IMR-90 (cell line): ENCODE data around the gene CLNK. TPM values are rescaled to one million over a fixed set of nuclear protein-coding genes. Genes with fewer than 3 reads are reported as not detected.

ENCODE experiments used
- ATAC-seq: fragments of 200-7000 bp; cut with Tn5 transposase; 2 replicates; pipeline ENCODE4 v1.9.1; 2020; ENCODE audit warnings: low read depth, mild to moderate bottlenecking, moderate library complexity
- BruUV-seq: library from RNA; stranded (reverse); fragments of 400-500 nt; replicated peaks from 2 replicates; lab custom pipeline; 2021; lab: Mats Ljungman, UMichigan
- CTCF ChIA-PET: fragments of 300-600 bp; formaldehyde crosslinking; extraction: SDS; loops from one replicate; lab custom pipeline; 2021; ENCODE audit warnings: antibody characterized with exemption; lab: Yijun Ruan, JAX
- POLR2A ChIA-PET: fragments of 300-600 bp; sonication (Branson Sonifier 250); formaldehyde crosslinking; loops from one replicate; lab custom pipeline; 2022; ENCODE audit warnings: antibody characterized with exemption; ENCODE audit not compliant: unreplicated experiment; lab: Charles Lee
- DNase-seq: peaks from one replicate; pipeline ENCODE4 v3.0.0; 2013
- H2AFZ ChIP-seq: replicated peaks from 2 replicates; pipeline ENCODE3; 2013; ENCODE audit warnings: low read length, mild to moderate bottlenecking; ENCODE audit not compliant: poor library complexity
- H2AK5ac ChIP-seq: 2 replicates; pipeline ENCODE4 v1.6.1; 2013; ENCODE audit warnings: low read depth, low read length, inconsistent platforms
- H2AK9ac ChIP-seq: replicated peaks from 2 replicates; pipeline ENCODE3; 2013; ENCODE audit warnings: mild to moderate bottlenecking, low read depth, low read length, moderate library complexity; ENCODE audit not compliant: poor library complexity
- H2BK120ac ChIP-seq: 2 replicates; pipeline ENCODE4 v1.6.1; 2013; ENCODE audit warnings: low read depth, low read length, inconsistent platforms
- H2BK15ac ChIP-seq: 3 replicates; pipeline ENCODE4 v1.6.1; 2013; ENCODE audit warnings: low read depth, low read length, inconsistent platforms
- H2BK20ac ChIP-seq: 2 replicates; pipeline ENCODE4 v1.6.1; 2013; ENCODE audit warnings: low read depth, mild to moderate bottlenecking, inconsistent platforms, low read length, moderate library complexity
- H2BK5ac ChIP-seq: 2 replicates; pipeline ENCODE4 v1.6.1; 2013; ENCODE audit warnings: mild to moderate bottlenecking, low read depth, low read length, inconsistent platforms; ENCODE audit not compliant: poor library complexity, severe bottlenecking
- H3K14ac ChIP-seq: replicated peaks from 2 replicates; pipeline ENCODE4 v1.6.1; 2013; ENCODE audit warnings: low read depth, low read length, inconsistent platforms
- H3K18ac ChIP-seq: 2 replicates; pipeline ENCODE4 v1.6.1; 2013; ENCODE audit warnings: low read depth, low read length, control low read depth
- H3K23ac ChIP-seq: 2 replicates; pipeline ENCODE4 v1.6.1; 2013; ENCODE audit warnings: low read depth, low read length, inconsistent platforms
- H3K27ac ChIP-seq: 2 replicates; pipeline ENCODE4 v1.5.1; 2013; ENCODE audit warnings: mild to moderate bottlenecking, control low read depth, low read length; ENCODE audit not compliant: insufficient read depth
- H3K27me3 ChIP-seq: 2 replicates; pipeline ENCODE4 v1.6.1; 2013; ENCODE audit warnings: low read length; ENCODE audit not compliant: control insufficient read depth, insufficient read depth
- H3K36me3 ChIP-seq: 2 replicates; pipeline ENCODE4 v1.6.1; 2013; ENCODE audit warnings: low read length, mixed read lengths; ENCODE audit not compliant: control insufficient read depth, insufficient read depth
- H3K4ac ChIP-seq: 2 replicates; pipeline ENCODE4 v1.6.1; 2013; ENCODE audit warnings: low read depth, low read length, inconsistent platforms
- H3K4me1 ChIP-seq: 2 replicates; pipeline ENCODE4 v1.6.1; 2013; ENCODE audit warnings: low read length, mixed read lengths; ENCODE audit not compliant: control insufficient read depth, insufficient read depth
- H3K4me2 ChIP-seq: 2 replicates; pipeline ENCODE4 v1.6.1; 2013; ENCODE audit warnings: low read depth, mild to moderate bottlenecking, control low read depth, low read length, moderate library complexity
- H3K4me3 ChIP-seq: 2 replicates; pipeline ENCODE4 v1.5.1; 2013; ENCODE audit warnings: low read depth, mild to moderate bottlenecking, control low read depth, low read length, moderate library complexity; ENCODE audit not compliant: insufficient read depth
- H3K56ac ChIP-seq: 2 replicates; pipeline ENCODE4 v1.6.1; 2013; ENCODE audit warnings: low read length, inconsistent platforms; ENCODE audit not compliant: insufficient read depth; ENCODE audit errors: extremely low read depth
- H3K79me1 ChIP-seq, 2 experiments: 2 replicates each; pipeline ENCODE4 v1.6.1; 2013; ENCODE audit warnings: low read length in 2 of 2, inconsistent platforms in 1 of 2, low read depth in 1 of 2
- H3K9ac ChIP-seq: 2 replicates; pipeline ENCODE4 v1.6.1; 2013; ENCODE audit warnings: low read depth, low read length, control low read depth
- H3K9me1 ChIP-seq: 2 replicates; pipeline ENCODE4 v1.6.1; 2013; ENCODE audit warnings: low read length, inconsistent platforms; ENCODE audit not compliant: insufficient read depth
- H3K9me3 ChIP-seq: 2 replicates; pipeline ENCODE4 v1.6.1; 2013; ENCODE audit warnings: low read length; ENCODE audit not compliant: control insufficient read depth, insufficient read depth
- H4K20me1 ChIP-seq: 2 replicates; pipeline ENCODE4 v1.6.1; 2013; ENCODE audit warnings: low read length, inconsistent platforms; ENCODE audit not compliant: insufficient read depth
- H4K5ac ChIP-seq: 2 replicates; pipeline ENCODE4 v1.6.1; 2013; ENCODE audit warnings: mild to moderate bottlenecking, low read depth, low read length, control low read depth
- H4K8ac ChIP-seq, 2 experiments: 2 replicates each; pipeline ENCODE4 v1.6.1; 2013; ENCODE audit warnings: low read depth in 2 of 2, low read length in 2 of 2, control low read depth in 1 of 2, inconsistent platforms in 1 of 2
- H4K91ac ChIP-seq: 2 replicates; pipeline ENCODE4 v1.6.1; 2013; ENCODE audit warnings: low read depth, low read length, inconsistent platforms; ENCODE audit not compliant: insufficient read depth
- BHLHE40 ChIP-seq: fragments of 150-350 bp; IDR thresholded peaks from 2 replicates; pipeline ENCODE4 v1.6.1; 2016; ENCODE audit warnings: mild to moderate bottlenecking, low read depth, low read length
- CEBPB ChIP-seq: IDR thresholded peaks from 2 replicates; pipeline ENCODE4 v1.6.1; 2012; ENCODE audit warnings: low read depth, low read length, improper control_type of control experiment
- CHD1 ChIP-seq: IDR thresholded peaks from 2 replicates; pipeline ENCODE4 v1.6.1; 2012; ENCODE audit warnings: low read depth, low read length, improper control_type of control experiment
- FOS ChIP-seq: fragments of 150-350 bp; IDR thresholded peaks from 2 replicates; pipeline ENCODE4 v1.6.1; 2016; ENCODE audit warnings: low read depth, low read length
- MAFK ChIP-seq: IDR thresholded peaks from 2 replicates; pipeline ENCODE4 v1.6.1; 2012; ENCODE audit warnings: low read depth, low read length, improper control_type of control experiment
- MAZ ChIP-seq: IDR thresholded peaks from 2 replicates; pipeline ENCODE4 v1.6.1; 2012; ENCODE audit warnings: low read depth, mild to moderate bottlenecking, low read length, improper control_type of control experiment, moderate library complexity, borderline replicate concordance
- MXI1 ChIP-seq: IDR thresholded peaks from 2 replicates; pipeline ENCODE4 v1.6.1; 2012; ENCODE audit warnings: low read depth, mild to moderate bottlenecking, low read length, moderate library complexity, borderline replicate concordance
- NFE2L2 ChIP-seq: fragments of 150-350 bp; IDR thresholded peaks from 2 replicates; pipeline ENCODE4 v1.6.1; 2016; ENCODE audit warnings: low read depth, mild to moderate bottlenecking, low read length
- POLR2A ChIP-seq: IDR thresholded peaks from 2 replicates; pipeline ENCODE4 v1.6.1; 2012; ENCODE audit warnings: mild to moderate bottlenecking, low read depth, low read length
- RAD21 ChIP-seq: IDR thresholded peaks from 2 replicates; pipeline ENCODE4 v1.6.1; 2012; ENCODE audit warnings: low read length, improper control_type of control experiment
- RCOR1 ChIP-seq: IDR thresholded peaks from 2 replicates; pipeline ENCODE4 v1.6.1; 2012; ENCODE audit warnings: mild to moderate bottlenecking, low read length, improper control_type of control experiment; ENCODE audit not compliant: insufficient replicate concordance
- RFX5 ChIP-seq: IDR thresholded peaks from 2 replicates; pipeline ENCODE4 v1.8.0; 2012; ENCODE audit warnings: low read depth, mild to moderate bottlenecking, low read length, moderate library complexity
- SMC3 ChIP-seq: fragments of 150-350 bp; IDR thresholded peaks from 2 replicates; pipeline ENCODE4 v1.6.1; 2016; ENCODE audit warnings: low read depth, mild to moderate bottlenecking, antibody characterized with exemption, low read length, moderate library complexity
- USF2 ChIP-seq: fragments of 150-350 bp; IDR thresholded peaks from 2 replicates; pipeline ENCODE4 v1.6.1; 2017; ENCODE audit warnings: mild to moderate bottlenecking, antibody characterized with exemption, low read length, low read depth
- WGBS, 2 experiments: methylation state at CpG; one replicate each; pipeline versions ENCODE4 v1.1.5 to v1.1.7; 2013; ENCODE audit warnings: missing lambda C conversion rate in 2 of 2; ENCODE audit not compliant: insufficient read length in 1 of 2; ENCODE audit errors: extremely low coverage in 2 of 2; 5-methylcytosine and 5-hydroxymethylcytosine counted together
- dilution Hi-C: fragments of 300-500 bp; cut with HindIII; formaldehyde crosslinking; loops from one replicate; pipeline ENCODE4 v1.14.3; 2018; ENCODE audit warnings: low sequenced_read_pairs; ENCODE audit not compliant: unreplicated experiment
- in situ Hi-C: fragments of 300-500 bp; cut with MboI; formaldehyde crosslinking; loops from 3 replicates; pipeline ENCODE4 v1.14.3; 2019; ENCODE audit warnings: low sequenced_read_pairs, inconsistent platforms, mixed read lengths
- intact Hi-C: fragments of 100-400 bp; cut with micrococcal nuclease; formaldehyde crosslinking; loops from 2 replicates; pipeline ENCODE4 v1.10.0; 2022
- polyA plus RNA-seq, 3 experiments: library from polyadenylated mRNA; depleted of rRNA; stranded (reverse); fragments of >200 nt; gene quantifications; 2 replicates each; pipeline ENCODE4 v1.2.3, GENCODE V29; 2012; ENCODE audit warnings: low replicate concordance in 1 of 3
- total RNA-seq: library from RNA; depleted of rRNA; stranded (reverse); fragments of >200 nt; gene quantifications from 2 replicates; pipeline ENCODE4 v1.2.3, GENCODE V29; 2012
- TF ChIP-seq, protein P1 (sequence below): conservative IDR thresholded peaks from 2 replicates; pipeline ENCODE4 v1.5.1; 2012; ENCODE audit warnings: mild to moderate bottlenecking, low read depth, low read length, improper control_type of control experiment

The CLNK gene
- total and polyA plus RNA-seq, 2 of the 4 experiments (the other 2 are of a cell fraction), result not detected

DNA sequence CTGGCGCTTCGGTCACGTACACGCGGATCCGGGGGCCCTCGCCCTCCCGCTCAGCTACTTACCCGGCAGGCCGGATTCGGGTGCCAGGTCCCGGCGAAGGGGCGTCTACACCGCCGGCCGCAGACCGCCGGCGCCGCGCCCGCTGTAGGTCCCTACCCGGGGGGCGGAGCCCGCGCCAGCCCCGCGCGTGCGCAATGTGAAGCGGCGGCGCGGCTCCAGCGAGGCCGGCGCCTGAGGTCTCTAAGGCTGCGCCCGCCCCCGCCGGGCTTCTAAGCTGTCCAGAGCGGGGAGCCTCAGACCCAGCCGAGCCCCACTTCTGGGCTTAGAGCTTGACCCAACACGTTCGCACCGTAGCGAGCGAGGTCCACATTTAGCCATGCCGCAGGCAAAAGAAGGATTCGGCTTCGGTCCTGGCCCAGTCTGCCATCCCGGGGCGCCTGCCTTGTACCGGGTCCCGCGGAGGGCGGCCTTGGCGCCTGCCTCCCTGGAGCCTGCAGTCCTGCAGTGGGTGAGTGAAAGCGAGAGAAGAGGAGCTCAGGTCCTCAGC, 227.2 kb downstream of the CLNK start, which contains the start of gene ZNF518B:
ZNF518B (minus strand) TSS at position 172 of the 547 bp plus-strand sequence. CDS start 11,098 bp downstream, outside the sequence.
- Histone ChIP-seq H3K27ac (peak within 1 kb of the TSS; percentile 37), H2AFZ (peak within 1 kb of the TSS; percentile 99), H4K20me1 (no peaks in the 10 kb centered on the region; the same call in 1 of the 2 replicates), H3K27me3 (peaks cover 9% of the 10 kb centered on the region), H3K4me3 (peak within 1 kb of the TSS; percentile 52), H2BK15ac (no peak within 1 kb of the TSS; the same call in 2 of the 3 replicates), H2BK120ac (peak within 1 kb of the TSS; percentile 61; the same call in 1 of the 2 replicates), H2BK5ac (peak within 1 kb of the TSS; percentile 22), H3K56ac (peak within 1 kb of the TSS; percentile 26; the same call in 1 of the 2 replicates), H4K5ac (peak within 1 kb of the TSS; percentile 50), H2BK20ac (no peak within 1 kb of the TSS), H3K79me1 (peaks cover 13 to 23% of the 10 kb centered on the region in 2 experiments), H4K8ac (peak within 1 kb of the TSS; percentile 92 to 93), H3K4me2 (peak within 1 kb of the TSS; percentile 79), H3K9me3 (peaks cover 7% of the 10 kb centered on the region; the same call in 1 of the 2 replicates), H2AK5ac (peak within 1 kb of the TSS; percentile 66; the same call in 1 of the 2 replicates), H3K4me1 (no peaks in the 10 kb centered on the region), H2AK9ac (peak within 1 kb of the TSS; percentile 67), H3K14ac (peak within 1 kb of the TSS; percentile 79), H3K36me3 (peaks cover 14% of the 10 kb centered on the region), H3K18ac (peak within 1 kb of the TSS; percentile 5; the same call in 1 of the 2 replicates), H3K23ac (peak within 1 kb of the TSS; percentile 87), H4K91ac (peak within 1 kb of the TSS; percentile 82), H3K9ac (peak within 1 kb of the TSS; percentile 41), H3K9me1 (no peaks in the 10 kb centered on the region), H3K4ac (peak within 1 kb of the TSS; percentile 84)
- ATAC-seq, result peak; percentile 89
- DNase-seq, result peak; percentile 48
- dilution Hi-C loops (no loop called here), intact Hi-C loops (loop anchor here (2.0 kb wide), 1 partner anchor 341 kb away; the partner anchor contains the start of gene WDR1), in situ Hi-C loops (no loop called here)
- ChIA-PET CTCF (no interaction called here), POLR2A (interaction anchor here (0.5 kb wide), 1 partner anchor 9 kb away, joined by 12 read pairs; no protein-coding TSS in a partner anchor)
- BruUV-seq, result no TSS peak
- WGBS, 2 experiments, result 0% methylated on average over 31 of the region's 60 CpGs; no CpG with 5 or more reads in 1 of the 2 experiments
- TF ChIP-seq MAFK (no peak), RCOR1 (no peak), USF2 (no peak), SMC3 (no peak), BHLHE40 (no peak), RAD21 (no peak), NFE2L2 (no peak), CHD1 (no peak), MXI1 (no peak), FOS (no peak), RFX5 (no peak), CEBPB (no peak), POLR2A (no peak), MAZ (no peak)
- TF ChIP-seq, protein P1, sequence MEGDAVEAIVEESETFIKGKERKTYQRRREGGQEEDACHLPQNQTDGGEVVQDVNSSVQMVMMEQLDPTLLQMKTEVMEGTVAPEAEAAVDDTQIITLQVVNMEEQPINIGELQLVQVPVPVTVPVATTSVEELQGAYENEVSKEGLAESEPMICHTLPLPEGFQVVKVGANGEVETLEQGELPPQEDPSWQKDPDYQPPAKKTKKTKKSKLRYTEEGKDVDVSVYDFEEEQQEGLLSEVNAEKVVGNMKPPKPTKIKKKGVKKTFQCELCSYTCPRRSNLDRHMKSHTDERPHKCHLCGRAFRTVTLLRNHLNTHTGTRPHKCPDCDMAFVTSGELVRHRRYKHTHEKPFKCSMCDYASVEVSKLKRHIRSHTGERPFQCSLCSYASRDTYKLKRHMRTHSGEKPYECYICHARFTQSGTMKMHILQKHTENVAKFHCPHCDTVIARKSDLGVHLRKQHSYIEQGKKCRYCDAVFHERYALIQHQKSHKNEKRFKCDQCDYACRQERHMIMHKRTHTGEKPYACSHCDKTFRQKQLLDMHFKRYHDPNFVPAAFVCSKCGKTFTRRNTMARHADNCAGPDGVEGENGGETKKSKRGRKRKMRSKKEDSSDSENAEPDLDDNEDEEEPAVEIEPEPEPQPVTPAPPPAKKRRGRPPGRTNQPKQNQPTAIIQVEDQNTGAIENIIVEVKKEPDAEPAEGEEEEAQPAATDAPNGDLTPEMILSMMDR, result no peak
